ENCODE measurements around the gene C11orf97. TPM values are rescaled to one million over a fixed set of nuclear protein-coding genes. Genes with fewer than 3 reads are reported as not detected.

The C11orf97 gene
- total and polyA plus RNA-seq, 2 of the 13 experiments (the other 11 are each of a cell fraction or from before 2014, with no cell fraction given) = 0.35 TPM; not detected in 1

- H3K4me3 ChIP-seq (replicated peaks in 1 of 3; ENCODE audit: insufficient read depth in 1 of 3, low read depth in 2 of 3, low read length in 3 of 3) = no peak overlapping the region
- FAIRE-seq = no peak
- H3K9me3 ChIP-seq (ENCODE audit: low read length) = no peaks in the 10 kb centered on the region
- ChIA-PET POLR2A (no interaction called here), CTCF (ENCODE audit: low intra/inter-chr PET ratio, low total read pairs) (no interaction called here)
- H3K4me1 ChIP-seq (ENCODE audit: insufficient read depth, low read length) = no peaks in the 10 kb centered on the region
- no peak overlapping the region for H3K4me2 ChIP-seq (ENCODE audit: low read depth, low read length)
- TF ChIP-seq ZNF740 (CRISPR knock-in tag; IDR thresholded peaks at IDR 0.05) (no peak), MXD1 (CRISPR knock-in tag; IDR thresholded peaks at IDR 0.05) (no peak), PAX8 (CRISPR knock-in tag; IDR thresholded peaks at IDR 0.05; ENCODE audit: borderline replicate concordance) (no peak), RARG (CRISPR knock-in tag; IDR thresholded peaks at IDR 0.05; ENCODE audit: low read depth) (no peak), ZNF343 (CRISPR knock-in tag; IDR thresholded peaks at IDR 0.05) (no peak)
- 75% methylated on average over 4 of the region's 4 CpGs for WGBS (ENCODE audit: low lambda C conversion rate)
- H3K9ac ChIP-seq (ENCODE audit: insufficient read depth, low read depth, low read length) = no peak overlapping the region
- no peak overlapping the region for H2AFZ ChIP-seq (ENCODE audit: low read length)
- H4K20me1 ChIP-seq (ENCODE audit: insufficient read depth, low read length) = no peaks in the 10 kb centered on the region
- no TSS peak for BruUV-seq (replicated peaks)
- H3K79me2 ChIP-seq (ENCODE audit: insufficient read depth, low read length) = no peaks in the 10 kb centered on the region
- ATAC-seq = no peak
- H3K27me3 ChIP-seq (ENCODE audit: control insufficient read depth in 1 of 2, insufficient read depth in 2 of 2, low read length in 2 of 2) = no peaks in the 10 kb centered on the region
- no peaks in the 10 kb centered on the region for H3K36me3 ChIP-seq (replicated peaks in 1 of 2; ENCODE audit: control insufficient read depth in 1 of 2, insufficient read depth in 2 of 2, low read length in 2 of 2)
- intact Hi-C loops (cut with micrococcal nuclease; ENCODE audit: unreplicated experiment) = no loop called here
- DNase-seq (ENCODE audit: low spot score) = no peak
- in situ Hi-C loops (cut with HindIII; ENCODE audit: extremely low pct_ligation_motif_present, low pct_unique_long_range_greater_than_20kb) = no loop called here
- H3K27ac ChIP-seq (ENCODE audit: extremely low read length, insufficient read depth, low read length) = no peak overlapping the region
Observed at GRCh38 chr11:94558932-94559331, 46.7 kb downstream of the C11orf97 start.

GRCh38 chr11:94559361-94559760, 47.1 kb downstream of the C11orf97 start:
- CTCF ChIA-PET (ENCODE audit: low intra/inter-chr PET ratio, low total read pairs) = no interaction called here
- H3K9ac ChIP-seq (ENCODE audit: insufficient read depth, low read depth, low read length) = no peak overlapping the region
- no peaks in the 10 kb centered on the region for H3K4me1 ChIP-seq (ENCODE audit: insufficient read depth, low read length)
- H4K20me1 ChIP-seq (ENCODE audit: insufficient read depth, low read length) = no peaks in the 10 kb centered on the region
- H3K79me2 ChIP-seq (ENCODE audit: insufficient read depth, low read length) = no peaks in the 10 kb centered on the region
- FAIRE-seq (no peak), ATAC-seq (no peak), DNase-seq (ENCODE audit: low spot score) (no peak)
- H3K4me3 ChIP-seq (replicated peaks in 1 of 3; ENCODE audit: insufficient read depth in 1 of 3, low read depth in 2 of 3, low read length in 3 of 3) = no peak overlapping the region
- intact Hi-C loops (cut with micrococcal nuclease; ENCODE audit: unreplicated experiment) = no loop called here
- WGBS (ENCODE audit: low lambda C conversion rate) = 1% methylated on average over 2 of the region's 2 CpGs
- no peak overlapping the region for H3K4me2 ChIP-seq (ENCODE audit: low read depth, low read length)
- H3K27ac ChIP-seq (ENCODE audit: extremely low read length, insufficient read depth, low read length) = no peak overlapping the region
- H3K27me3 ChIP-seq (ENCODE audit: control insufficient read depth in 1 of 2, insufficient read depth in 2 of 2, low read length in 2 of 2) = no peaks in the 10 kb centered on the region
- H2AFZ ChIP-seq (ENCODE audit: low read length) = no peak overlapping the region
- POLR2A ChIA-PET = no interaction called here
- no peaks in the 10 kb centered on the region for H3K36me3 ChIP-seq (replicated peaks in 1 of 2; ENCODE audit: control insufficient read depth in 1 of 2, insufficient read depth in 2 of 2, low read length in 2 of 2)
- H3K9me3 ChIP-seq (ENCODE audit: low read length) = no peaks in the 10 kb centered on the region
- no TSS peak for BruUV-seq (replicated peaks)
- in situ Hi-C loops (cut with HindIII; ENCODE audit: extremely low pct_ligation_motif_present, low pct_unique_long_range_greater_than_20kb) = no loop called here
- TF ChIP-seq PCBP1 (IDR thresholded peaks at IDR 0.05; ENCODE audit: borderline replicate concordance, low read depth, low read length) (no peak), PAWR (CRISPR knock-in tag; IDR thresholded peaks at IDR 0.05; ENCODE audit: borderline replicate concordance) (no peak), MEF2D (CRISPR knock-in tag; IDR thresholded peaks at IDR 0.05) (no peak), HINFP (CRISPR knock-in tag; IDR thresholded peaks at IDR 0.05; ENCODE audit: low read depth) (no peak), ZNF460 (CRISPR knock-in tag; IDR thresholded peaks at IDR 0.05; ENCODE audit: borderline replicate concordance) (no peak), ZGPAT (CRISPR knock-in tag; IDR thresholded peaks at IDR 0.05) (no peak), SRSF4 (IDR thresholded peaks at IDR 0.05; ENCODE audit: low read depth, low read length, poor library complexity, severe bottlenecking) (no peak), ZBTB1 (CRISPR knock-in tag; IDR thresholded peaks at IDR 0.05; ENCODE audit: borderline replicate concordance) (no peak), ERF (CRISPR knock-in tag; IDR thresholded peaks at IDR 0.05) (no peak), ZNF138 (CRISPR knock-in tag; IDR thresholded peaks at IDR 0.05; ENCODE audit: low read depth) (no peak), GATA4 (IDR thresholded peaks at IDR 0.05; ENCODE audit: borderline replicate concordance, low read depth) (no peak), SP1 (IDR thresholded peaks at IDR 0.05) (no peak), SP1 (CRISPR knock-in tag; IDR thresholded peaks at IDR 0.05) (no peak)

Measured in HepG2 (cell line).